HG02763 (cell line): ENCODE results near the gene NCBP3.
"Not testable (repeated sequence)": the region's sequence is repeated elsewhere in the genome, so short reads cannot be mapped to it uniquely, and the experiment has no call there.

ENCODE experiments used
- ATAC-seq: cut with Tn5 transposase; IDR thresholded peaks from one replicate; pipeline ENCODE4 v1.9.1; 2021; ENCODE audit warnings: mild to moderate bottlenecking, moderate library complexity; ENCODE audit not compliant: unreplicated experiment

The NCBP3 gene

DNA sequence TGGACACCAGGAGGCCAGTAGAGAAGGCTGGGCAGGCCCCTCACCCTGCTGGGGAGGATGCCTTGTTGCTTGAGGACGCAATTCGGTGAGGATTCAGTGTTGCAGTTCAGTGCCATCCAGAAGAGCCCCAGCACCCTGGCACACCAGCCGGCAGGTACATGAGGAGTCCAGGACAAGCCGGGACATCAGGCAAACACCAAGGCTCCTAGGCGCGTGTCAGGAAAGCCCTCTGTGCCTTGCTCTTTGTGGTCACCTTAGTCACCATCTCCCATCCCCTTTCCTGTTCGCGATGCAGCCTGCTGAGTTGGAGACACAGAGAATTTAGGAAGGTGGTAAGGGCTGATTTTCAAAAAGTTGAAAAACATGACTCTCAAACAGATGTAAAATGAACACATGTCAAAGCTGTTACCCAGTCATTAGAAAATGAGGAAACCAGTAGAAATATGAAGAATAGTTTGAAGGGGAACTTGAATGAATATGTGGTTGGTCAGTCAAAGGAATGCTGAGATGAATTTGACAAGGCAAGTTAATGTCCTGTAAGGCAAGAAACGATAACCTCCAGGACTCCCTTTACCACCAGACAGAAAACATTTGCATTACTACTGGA is 2.3 kb upstream of the NCBP3 start:
- ATAC-seq = no peak

- ATAC-seq = no peak
These were observed 1.2 kb upstream of the NCBP3 start for GRCh38 chr17:3847165-3847670.

GRCh38 chr17:3846437-3847164 is 555 bp upstream of the NCBP3 start:
- ATAC-seq = no peak

DNA sequence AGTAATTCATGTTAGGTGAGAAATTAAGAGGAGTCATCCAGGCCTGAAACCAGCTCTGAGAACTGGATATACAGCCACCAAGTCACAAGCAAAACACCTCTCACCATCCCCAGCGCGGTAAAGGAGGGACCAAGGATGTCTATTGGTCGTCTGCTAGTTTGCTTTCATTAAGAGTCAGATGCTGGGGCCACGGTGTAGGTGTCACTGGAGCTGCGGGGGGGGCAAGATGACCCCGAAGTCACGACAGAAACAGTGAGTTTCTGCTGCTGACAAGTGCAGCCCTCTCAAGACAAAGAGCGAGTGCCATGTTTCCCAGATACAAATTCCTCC is 790 bp downstream of the NCBP3 start:
- ATAC-seq = no peak

GRCh38 chr17:3844556-3844955 is 1.5 kb downstream of the NCBP3 start:
- not testable (repeated sequence) for ATAC-seq

DNA sequence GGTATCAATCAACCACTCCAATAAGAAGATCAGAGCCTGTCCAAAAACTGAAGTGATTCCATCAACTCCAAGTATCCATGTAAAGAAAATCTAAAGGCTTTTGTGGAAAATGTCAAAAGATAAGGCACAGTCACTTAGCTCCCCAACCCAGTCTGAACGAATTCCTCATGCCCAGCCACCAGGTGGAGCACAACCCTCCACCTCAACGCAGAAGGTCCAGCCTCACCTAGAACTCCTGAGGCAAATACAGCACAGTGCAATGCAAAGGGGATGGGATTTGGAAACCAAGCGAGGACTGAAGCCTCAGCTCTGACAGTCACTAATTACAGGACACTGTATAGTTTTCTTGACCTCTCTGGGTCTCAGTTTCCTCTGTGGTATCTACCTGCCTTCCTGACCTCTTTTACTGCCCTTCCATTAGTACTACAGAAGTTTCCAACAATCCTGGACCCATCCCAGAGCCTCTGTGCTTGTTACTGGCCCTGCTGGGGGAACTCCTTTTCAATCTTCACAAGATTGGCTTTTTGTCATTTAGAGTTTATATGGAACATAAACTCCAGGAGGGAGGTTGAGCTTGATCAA is 2.0 kb downstream of the NCBP3 start:
- ATAC-seq = no peak

- ATAC-seq = no peak
These were observed 7.8 kb downstream of the NCBP3 start for GRCh38 chr17:3838206-3838605.

- ATAC-seq = no peak
These were observed 9.5 kb downstream of the NCBP3 start for GRCh38 chr17:3836551-3836950.

DNA sequence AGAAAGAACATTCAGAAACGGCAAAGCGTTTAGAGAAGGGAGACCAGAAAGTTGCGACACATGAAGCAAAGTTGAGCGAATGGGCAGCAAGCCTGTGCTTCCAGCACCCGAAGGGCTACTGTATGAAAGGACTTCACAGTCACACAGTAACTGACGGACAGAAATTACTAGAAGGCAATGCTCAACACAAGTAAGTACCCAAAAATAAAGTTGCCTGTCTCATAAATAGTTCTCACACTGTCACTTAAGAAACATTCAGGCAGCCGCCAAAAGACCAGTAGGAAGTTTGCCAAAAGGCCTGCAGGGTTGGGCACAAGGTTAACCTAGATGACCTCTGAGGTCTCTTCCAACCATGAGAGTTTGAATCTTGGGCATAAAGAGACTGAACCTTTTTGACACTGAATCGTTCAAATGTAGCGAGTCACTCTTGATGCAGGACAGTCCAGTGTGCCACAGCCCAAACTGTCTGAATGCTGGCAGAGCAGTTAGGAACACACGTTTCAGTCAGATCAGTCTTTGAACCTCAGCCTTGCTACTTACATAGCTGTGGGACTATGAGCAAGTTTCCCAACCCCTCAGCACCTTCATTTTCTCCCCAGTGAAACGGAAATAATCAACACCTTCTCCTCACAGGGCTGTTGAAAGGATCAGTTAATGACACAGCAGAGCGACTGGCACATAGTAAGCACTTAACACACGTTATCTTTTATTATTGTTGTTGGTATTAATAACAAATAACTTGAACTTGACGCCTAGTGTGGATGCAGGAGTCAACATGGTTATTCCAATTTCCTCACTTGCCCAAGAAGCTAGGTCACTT is 10.4 kb downstream of the NCBP3 start:
- ATAC-seq = no peak

GRCh38 chr17:3834811-3835210 is 11.2 kb downstream of the NCBP3 start:
- ATAC-seq = no peak

DNA sequence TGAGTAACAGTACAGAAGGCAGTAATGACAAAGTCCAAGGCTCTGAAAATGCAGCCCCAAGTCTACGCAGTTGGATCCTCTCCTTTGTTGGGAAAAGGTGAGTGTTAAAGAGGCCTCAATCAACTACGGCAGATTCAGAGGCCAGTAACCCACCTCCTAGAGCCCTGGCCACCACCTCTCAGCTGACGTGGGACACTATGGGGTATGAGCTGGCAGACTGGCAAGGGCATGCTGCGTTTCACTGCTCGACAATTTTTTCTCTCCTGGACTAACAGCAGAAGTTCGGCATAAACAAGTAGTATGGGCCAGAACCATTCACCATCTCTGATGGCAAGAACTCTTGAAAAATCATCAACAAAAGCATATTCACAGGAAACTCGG is 17.2 kb downstream of the NCBP3 start:
- ATAC-seq = no peak

DNA sequence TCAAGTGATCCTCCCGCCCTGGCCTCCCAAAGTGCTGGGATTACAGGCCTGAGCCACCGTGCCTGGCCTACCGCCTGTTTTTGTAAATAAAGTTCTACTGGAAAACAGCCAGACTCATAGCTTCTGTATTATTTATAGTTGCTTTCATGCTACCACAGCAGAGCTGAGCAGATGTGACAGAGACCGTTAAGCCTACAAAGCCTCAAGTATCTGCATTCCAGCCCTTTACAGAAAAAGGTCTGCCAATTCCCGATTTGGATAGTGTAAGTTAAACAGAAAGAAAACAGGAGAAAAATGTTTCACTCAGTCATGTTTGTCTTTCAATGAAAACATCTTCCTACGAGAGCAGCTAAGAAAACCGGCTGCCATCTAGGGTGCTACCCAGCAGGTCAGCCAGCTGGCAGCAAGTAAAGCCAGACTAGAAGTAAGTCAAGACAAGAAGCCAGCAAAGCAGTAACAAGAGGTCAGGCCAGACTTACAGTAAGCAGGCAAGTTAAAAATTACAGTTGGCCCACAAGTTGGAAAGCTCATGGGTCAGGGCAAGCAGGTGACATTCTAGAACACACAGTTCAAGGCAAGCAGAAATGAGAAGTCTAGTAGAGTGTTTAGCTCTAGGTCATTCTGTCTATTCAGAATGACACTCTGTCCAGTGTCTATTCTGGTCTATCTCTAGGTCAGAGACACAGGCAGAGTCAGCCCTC is 17.7 kb downstream of the NCBP3 start:
- no peak for ATAC-seq

GRCh38 chr17:3827124-3827773 is 18.8 kb downstream of the NCBP3 start:
- no peak for ATAC-seq

DNA sequence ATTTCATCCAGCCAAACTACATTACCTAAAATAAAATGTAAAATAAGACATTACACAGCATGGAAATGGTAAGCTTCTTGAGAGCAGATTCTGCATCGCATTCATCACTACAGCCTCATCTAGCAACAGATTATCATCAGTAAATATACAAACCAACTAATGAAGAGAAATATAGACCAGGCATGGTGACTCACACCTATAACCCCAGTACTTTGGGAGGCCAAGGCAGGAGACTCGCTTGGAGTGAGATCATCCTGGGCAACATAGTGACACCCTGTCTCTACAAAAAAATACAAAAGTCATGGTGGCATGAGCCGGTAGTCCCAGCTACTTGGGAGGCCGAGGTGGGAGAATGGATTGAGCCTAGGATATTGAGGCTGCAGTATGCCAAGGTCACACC is 19.9 kb downstream of the NCBP3 start:
- no peak for ATAC-seq

DNA sequence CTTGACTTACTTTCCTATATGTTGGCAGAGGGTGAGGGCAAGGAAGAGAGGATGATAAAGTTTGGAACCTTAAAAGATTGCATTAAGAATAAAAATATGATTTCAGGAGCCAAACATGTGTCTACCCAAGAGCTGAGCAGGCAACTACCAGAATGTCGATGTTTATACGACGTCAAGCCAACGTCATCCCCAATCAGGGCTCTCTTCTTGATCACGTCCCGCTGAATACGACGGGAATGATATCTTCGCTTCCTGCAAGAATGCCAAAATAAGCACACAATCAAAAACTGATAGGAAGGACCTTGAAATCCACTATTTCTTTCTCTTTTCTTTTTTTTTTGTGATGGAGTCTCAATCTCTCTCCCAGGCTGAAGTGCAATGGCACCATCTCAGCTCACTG is 24.9 kb downstream of the NCBP3 start:
- no peak for ATAC-seq

DNA sequence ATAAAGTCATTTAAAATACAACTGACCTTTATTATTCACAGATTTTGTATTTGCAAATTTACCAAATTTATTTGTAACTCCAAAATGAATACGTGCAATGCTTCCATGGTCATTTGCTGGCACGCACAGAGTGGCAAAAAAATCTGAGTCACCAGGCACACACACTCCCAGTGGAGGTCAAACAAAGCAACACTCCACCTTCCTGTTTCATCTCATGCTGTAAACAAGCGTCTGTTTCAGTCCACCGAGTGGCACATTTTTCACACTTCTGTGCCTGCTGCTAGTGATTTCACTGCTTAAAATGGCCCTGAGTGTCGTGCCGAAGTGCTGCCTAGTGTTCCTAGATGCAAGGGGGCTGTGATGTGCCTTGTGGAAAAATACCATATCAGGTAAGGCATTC is 27.3 kb downstream of the NCBP3 start:
- no peak for ATAC-seq

- ATAC-seq = no peak
These were observed 28.0 kb downstream of the NCBP3 start for GRCh38 chr17:3817851-3818605.

DNA sequence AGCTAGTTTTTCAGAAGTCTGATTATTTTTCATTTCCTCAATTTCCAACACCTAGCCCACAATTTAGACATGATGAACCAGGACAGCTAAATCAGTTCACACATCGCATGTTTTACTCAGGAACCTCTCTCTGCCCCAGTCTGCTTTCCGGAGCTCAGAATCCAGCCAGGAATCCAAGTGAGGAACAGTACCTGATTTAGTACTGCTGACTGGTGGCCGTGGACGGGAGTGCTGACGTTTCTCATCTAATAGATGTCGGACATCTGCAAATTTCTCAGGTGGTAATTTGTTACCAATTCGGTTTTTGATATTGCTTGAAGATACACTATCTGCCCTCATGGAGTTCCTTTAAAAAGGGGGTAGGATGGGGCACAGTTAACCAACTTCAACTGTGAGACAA is 30.1 kb downstream of the NCBP3 start:
- ATAC-seq = no peak

- ATAC-seq = no peak
These were observed 30.9 kb downstream of the NCBP3 start for GRCh38 chr17:3815122-3815521.

GRCh38 chr17:3814361-3814760 is 31.7 kb downstream of the NCBP3 start:
- ATAC-seq = no peak
